SK-N-SH (cell line): ENCODE measurements around the gene OTOP3. TPM values are rescaled to one million over a fixed set of nuclear protein-coding genes. Genes with fewer than 3 reads are reported as not detected.

Experiments used
- CTCF ChIA-PET: fragments of 300-600, 350-600 bp; formaldehyde crosslinking; extraction: SDS; loops from one replicate; lab custom pipeline; 2021; lab: Yijun Ruan, JAX
- POLR2A ChIA-PET: fragments of 350-600 bp; sonication (Branson Sonifier 250); formaldehyde crosslinking; extraction: SDS; loops from one replicate; lab custom pipeline; 2020; ENCODE audit warnings: antibody characterized with exemption, inconsistent platforms; lab: Yijun Ruan, JAX
- DNase-seq: peaks from one replicate; pipeline ENCODE4 v3.0.0; 2012
- H2AFZ ChIP-seq: fragments of 200-600 bp; sonication (generic); 2 replicates; pipeline ENCODE4 v1.8.1; 2016; ENCODE audit warnings: antibody characterized with exemption, mild to moderate bottlenecking, low read depth
- H3F3A ChIP-seq: fragments of 200-600 bp; sonication (generic); replicated peaks from 2 replicates; pipeline ENCODE3; 2016; ENCODE audit warnings: antibody characterized with exemption, mild to moderate bottlenecking; ENCODE audit not compliant: insufficient read depth
- H3K27ac ChIP-seq, 2 experiments: fragments of 200-500 bp in 1 of 2; fragments of 200-600 bp in 1 of 2; sonication (Bioruptor generic) in 1 of 2; sonication (generic), shearing (Covaris generic) in 1 of 2; 2 replicates each; pipeline versions ENCODE4 v1.5.1 to v1.6.1; 2014 to 2016; ENCODE audit warnings: low read depth in 2 of 2, inconsistent platforms in 1 of 2, low read length in 1 of 2, mild to moderate bottlenecking in 1 of 2, mixed read lengths in 1 of 2
- H3K27me3 ChIP-seq: fragments of 200-600 bp; sonication (generic), shearing (Covaris generic); 2 replicates; pipeline ENCODE4 v1.6.1; 2016; ENCODE audit warnings: mixed run types; ENCODE audit not compliant: insufficient read depth
- H3K36me3 ChIP-seq, 2 experiments: fragments of 200-500 bp in 1 of 2; fragments of 200-600 bp in 1 of 2; sonication (Bioruptor generic) in 1 of 2; sonication (generic) in 1 of 2; replicated peaks in 1 of 2; 2 replicates each; pipeline versions ENCODE3 to v1.5.1; 2014 to 2016; ENCODE audit warnings: low read length in 1 of 2, mild to moderate bottlenecking in 1 of 2; ENCODE audit not compliant: insufficient read depth in 2 of 2, control insufficient read depth in 1 of 2
- H3K4me1 ChIP-seq, 2 experiments: fragments of 200-500 bp in 1 of 2; fragments of 200-600 bp in 1 of 2; sonication (Bioruptor generic) in 1 of 2; sonication (generic), shearing (Covaris generic) in 1 of 2; 2 replicates each; pipeline versions ENCODE4 v1.5.1 to v1.6.1; 2014 to 2016; ENCODE audit warnings: low read depth in 1 of 2, low read length in 1 of 2, mixed run types in 1 of 2; ENCODE audit not compliant: insufficient read depth in 2 of 2, control insufficient read depth in 1 of 2
- H3K4me2 ChIP-seq: fragments of 200-600 bp; sonication (generic), shearing (Covaris generic); 2 replicates; pipeline ENCODE4 v1.6.1; 2017; ENCODE audit warnings: mixed run types
- H3K4me3 ChIP-seq, 2 experiments: fragments of 200-500 bp in 1 of 2; fragments of 200-600 bp in 1 of 2; sonication (Bioruptor generic) in 1 of 2; sonication (generic), shearing (Covaris generic) in 1 of 2; 2 replicates each; pipeline versions ENCODE4 v1.5.1 to v1.8.1; 2014 to 2016; ENCODE audit warnings: low read depth in 2 of 2, inconsistent platforms in 1 of 2, low read length in 1 of 2, mild to moderate bottlenecking in 1 of 2, mixed read lengths in 1 of 2, moderate library complexity in 1 of 2
- H3K79me2 ChIP-seq: fragments of 200-600 bp; sonication (generic); 2 replicates; pipeline ENCODE4 v1.8.1; 2017; ENCODE audit warnings: mild to moderate bottlenecking; ENCODE audit not compliant: insufficient read depth
- H3K9ac ChIP-seq: fragments of 200-600 bp; sonication (generic); 2 replicates; pipeline ENCODE4 v1.6.1; 2017; ENCODE audit warnings: mixed run types
- H3K9me2 ChIP-seq: fragments of 200-600 bp; sonication (generic); 2 replicates; pipeline ENCODE4 v1.6.1; 2017; ENCODE audit warnings: mixed run types
- H3K9me3 ChIP-seq: fragments of 200-600 bp; sonication (generic); 2 replicates; pipeline ENCODE4 v1.6.1; 2017; ENCODE audit warnings: mixed run types, mild to moderate bottlenecking, moderate library complexity
- H4K20me1 ChIP-seq: fragments of 200-600 bp; sonication (generic); 2 replicates; pipeline ENCODE4 v1.6.1; 2017; ENCODE audit warnings: mild to moderate bottlenecking, mixed run types; ENCODE audit not compliant: insufficient read depth
- CHD2 ChIP-seq: fragments of 150-350 bp; IDR thresholded peaks from 2 replicates; pipeline ENCODE4 v1.6.1; 2018; ENCODE audit warnings: low read length; ENCODE audit not compliant: partially characterized antibody
- EP300 ChIP-seq, 2 experiments: IDR thresholded peaks; 2 replicates each; pipeline versions ENCODE4 v1.4.0 to v1.6.1; 2012; ENCODE audit warnings: borderline replicate concordance in 1 of 2, low read depth in 1 of 2, low read length in 1 of 2
- FOSL2 ChIP-seq: IDR thresholded peaks from 2 replicates; pipeline ENCODE4 v1.4.0; 2012; ENCODE audit warnings: low read depth, mild to moderate bottlenecking, moderate library complexity, borderline replicate concordance
- MEF2A ChIP-seq: IDR thresholded peaks from 2 replicates; pipeline ENCODE4 v1.4.0; 2012; ENCODE audit warnings: low read depth, borderline replicate concordance
- RFX5 ChIP-seq: IDR thresholded peaks from 2 replicates; pipeline ENCODE4 v1.6.1; 2012; ENCODE audit warnings: mild to moderate bottlenecking, improper control_type of control experiment, low read length
- RXRA ChIP-seq: IDR thresholded peaks from 2 replicates; pipeline ENCODE4 v1.4.0; 2012; ENCODE audit warnings: low read depth, mild to moderate bottlenecking, borderline replicate concordance
- SIN3A ChIP-seq: IDR thresholded peaks from 2 replicates; pipeline ENCODE4 v1.6.1; 2012; ENCODE audit warnings: low read depth, mild to moderate bottlenecking, low read length, moderate library complexity, borderline replicate concordance
- TCF12 ChIP-seq: IDR thresholded peaks from 2 replicates; pipeline ENCODE4 v1.4.0; 2012
- WGBS: methylation state at CpG from one replicate; pipeline ENCODE4 v1.1.6; 2017; ENCODE audit warnings: low lambda C conversion rate; 5-methylcytosine and 5-hydroxymethylcytosine counted together
- polyA plus RNA-seq, 3 experiments: library from polyadenylated mRNA; depleted of rRNA; stranded (reverse); fragments of >200 nt; gene quantifications; 2 replicates each; pipeline ENCODE4 v1.2.3, GENCODE V29; 2012
- TF ChIP-seq, protein P1 (sequence below): IDR thresholded peaks from 2 replicates; pipeline ENCODE4 v1.6.1; 2012; ENCODE audit warnings: mild to moderate bottlenecking, low read depth, low read length, moderate library complexity
- TF ChIP-seq, protein P2 (sequence below): IDR thresholded peaks from 2 replicates; pipeline ENCODE4 v1.4.0; 2012; ENCODE audit warnings: low read depth, borderline replicate concordance

The OTOP3 gene
- polyA plus RNA-seq, 1 of the 3 experiments (the other 2 are of a cell fraction) = not detected

DNA sequence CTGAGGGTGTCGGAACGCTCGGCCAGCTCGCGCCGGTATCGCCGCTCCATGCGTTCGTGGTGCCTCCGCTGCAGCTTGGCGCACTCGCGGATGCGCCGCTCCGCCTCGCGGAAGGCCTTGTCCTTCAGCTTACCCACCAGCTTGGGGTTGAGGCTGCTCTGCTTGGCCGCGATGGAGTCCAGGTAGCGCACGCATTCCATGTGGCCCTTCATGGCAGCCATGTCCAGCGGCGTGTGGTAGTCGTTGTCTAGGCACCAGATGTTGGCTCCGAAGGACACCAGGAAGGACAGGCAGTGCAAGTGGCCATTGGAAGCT, 15.4 kb upstream of the OTOP3 start (continued):
- TF ChIP-seq, protein P1, sequence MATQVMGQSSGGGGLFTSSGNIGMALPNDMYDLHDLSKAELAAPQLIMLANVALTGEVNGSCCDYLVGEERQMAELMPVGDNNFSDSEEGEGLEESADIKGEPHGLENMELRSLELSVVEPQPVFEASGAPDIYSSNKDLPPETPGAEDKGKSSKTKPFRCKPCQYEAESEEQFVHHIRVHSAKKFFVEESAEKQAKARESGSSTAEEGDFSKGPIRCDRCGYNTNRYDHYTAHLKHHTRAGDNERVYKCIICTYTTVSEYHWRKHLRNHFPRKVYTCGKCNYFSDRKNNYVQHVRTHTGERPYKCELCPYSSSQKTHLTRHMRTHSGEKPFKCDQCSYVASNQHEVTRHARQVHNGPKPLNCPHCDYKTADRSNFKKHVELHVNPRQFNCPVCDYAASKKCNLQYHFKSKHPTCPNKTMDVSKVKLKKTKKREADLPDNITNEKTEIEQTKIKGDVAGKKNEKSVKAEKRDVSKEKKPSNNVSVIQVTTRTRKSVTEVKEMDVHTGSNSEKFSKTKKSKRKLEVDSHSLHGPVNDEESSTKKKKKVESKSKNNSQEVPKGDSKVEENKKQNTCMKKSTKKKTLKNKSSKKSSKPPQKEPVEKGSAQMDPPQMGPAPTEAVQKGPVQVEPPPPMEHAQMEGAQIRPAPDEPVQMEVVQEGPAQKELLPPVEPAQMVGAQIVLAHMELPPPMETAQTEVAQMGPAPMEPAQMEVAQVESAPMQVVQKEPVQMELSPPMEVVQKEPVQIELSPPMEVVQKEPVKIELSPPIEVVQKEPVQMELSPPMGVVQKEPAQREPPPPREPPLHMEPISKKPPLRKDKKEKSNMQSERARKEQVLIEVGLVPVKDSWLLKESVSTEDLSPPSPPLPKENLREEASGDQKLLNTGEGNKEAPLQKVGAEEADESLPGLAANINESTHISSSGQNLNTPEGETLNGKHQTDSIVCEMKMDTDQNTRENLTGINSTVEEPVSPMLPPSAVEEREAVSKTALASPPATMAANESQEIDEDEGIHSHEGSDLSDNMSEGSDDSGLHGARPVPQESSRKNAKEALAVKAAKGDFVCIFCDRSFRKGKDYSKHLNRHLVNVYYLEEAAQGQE = no peak

DNA sequence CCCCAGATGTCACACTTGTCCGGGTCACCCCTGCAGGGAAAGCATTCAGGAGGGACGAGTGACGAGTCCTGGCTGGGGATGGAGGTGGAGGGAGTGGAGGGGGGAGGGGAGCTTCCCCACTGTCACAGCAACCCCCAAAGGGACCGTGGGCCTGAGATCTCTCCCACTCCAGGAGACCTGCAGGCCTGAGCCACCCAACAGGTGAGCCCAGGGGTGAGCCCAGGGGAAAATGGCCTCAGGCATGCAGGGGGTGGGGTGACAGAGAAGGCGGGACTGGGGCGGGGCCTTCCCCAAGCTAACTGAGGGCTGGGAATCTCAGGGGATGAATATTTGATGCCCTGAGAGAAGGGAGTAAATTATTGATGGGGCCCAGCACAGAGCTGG, 15.1 kb upstream of the OTOP3 start:
- POLR2A ChIA-PET = interaction anchor here (0.6 kb wide), 1 partner anchor 79 kb away, joined by 4 read pairs; no protein-coding TSS in a partner anchor
- Histone ChIP-seq H3K4me1 (peaks cover 0 to 19% of the 10 kb centered on the region in 2 experiments; a peak in 1 of 4 replicates), H3K79me2 (no peaks in the 10 kb centered on the region), H4K20me1 (no peaks in the 10 kb centered on the region), H3K9ac (no peak overlapping the region), H2AFZ (no peak overlapping the region), H3K4me2 (no peak overlapping the region), H3K9me3 (no peaks in the 10 kb centered on the region), H3K36me3 (no peaks in the 10 kb centered on the region), H3K27me3 (peaks cover 41% of the 10 kb centered on the region), H3K9me2 (no peaks in the 10 kb centered on the region), H3F3A (no peaks in the 10 kb centered on the region), H3K27ac (no peak overlapping the region), H3K4me3 (no peak overlapping the region)
- DNase-seq = no peak
- TF ChIP-seq RXRA = no peak
- TF ChIP-seq EP300 (IDR thresholded peaks at IDR 0.05; ENCODE audit: borderline replicate concordance in 1 of 2, low read depth in 1 of 2, low read length in 1 of 2) = no peak
- TF ChIP-seq TCF12 = no peak
- no peak for TF ChIP-seq RFX5
- TF ChIP-seq FOSL2 = no peak
- no peak for TF ChIP-seq CHD2
- TF ChIP-seq SIN3A = no peak
- TF ChIP-seq, protein P2, sequence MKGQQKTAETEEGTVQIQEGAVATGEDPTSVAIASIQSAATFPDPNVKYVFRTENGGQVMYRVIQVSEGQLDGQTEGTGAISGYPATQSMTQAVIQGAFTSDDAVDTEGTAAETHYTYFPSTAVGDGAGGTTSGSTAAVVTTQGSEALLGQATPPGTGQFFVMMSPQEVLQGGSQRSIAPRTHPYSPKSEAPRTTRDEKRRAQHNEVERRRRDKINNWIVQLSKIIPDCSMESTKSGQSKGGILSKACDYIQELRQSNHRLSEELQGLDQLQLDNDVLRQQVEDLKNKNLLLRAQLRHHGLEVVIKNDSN = no peak
- TF ChIP-seq MEF2A = no peak
- CTCF ChIA-PET = interaction anchor here (0.6 to 12.1 kb wide), 9 partner anchors 11 to 281 kb away, joined by 3 to 286 read pairs (median 3); no protein-coding TSS in a partner anchor
- 61% methylated on average over 6 of the region's 6 CpGs for WGBS

DNA sequence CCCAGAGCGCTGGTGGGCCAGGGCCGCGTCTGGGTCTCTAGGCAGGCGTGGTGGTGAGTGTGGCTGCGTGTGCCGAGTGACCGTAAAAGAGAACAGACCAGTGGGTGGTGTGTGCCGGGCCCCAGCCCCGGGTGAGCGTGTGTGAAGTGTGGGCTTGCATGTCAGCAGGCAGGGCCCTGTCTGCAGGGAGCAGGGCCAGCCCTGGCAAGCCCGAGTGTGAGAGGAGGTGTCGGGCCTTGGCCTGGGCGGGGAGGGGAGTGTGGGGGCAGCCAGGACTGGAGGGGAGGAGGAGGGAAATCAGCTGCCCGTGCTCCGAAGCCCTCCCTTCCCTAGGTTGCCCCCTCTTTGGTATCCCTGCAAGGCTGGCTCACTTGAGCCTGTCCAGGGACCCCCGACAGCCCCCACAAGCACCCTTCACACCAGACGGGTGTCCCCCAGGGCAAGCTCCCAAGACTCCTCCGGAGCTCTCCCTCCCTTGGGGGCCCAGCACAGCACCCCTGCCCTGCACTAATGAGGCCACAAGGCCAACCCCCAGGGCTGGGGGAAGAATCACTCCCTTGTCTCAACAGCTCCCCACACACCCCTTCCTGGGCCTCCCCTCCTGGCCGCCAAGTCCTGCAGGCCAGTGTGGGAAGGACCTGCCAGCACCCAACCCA, 14.5 kb upstream of the OTOP3 start:
- no peaks in the 10 kb centered on the region for H3K36me3 ChIP-seq
- H3K27me3 ChIP-seq = peaks cover 46% of the 10 kb centered on the region
- no peaks in the 10 kb centered on the region for H3F3A ChIP-seq
- no peak overlapping the region for H3K4me3 ChIP-seq
- no peak overlapping the region for H3K27ac ChIP-seq
- peaks cover 0 to 19% of the 10 kb centered on the region in 2 experiments; a peak in 1 of 4 replicates for H3K4me1 ChIP-seq
- ChIA-PET POLR2A (interaction anchor here (0.6 kb wide), 1 partner anchor 78 kb away, joined by 4 read pairs; no protein-coding TSS in a partner anchor), CTCF (interaction anchor here (0.9 to 12.1 kb wide), 8 partner anchors 10 to 281 kb away, joined by 3 to 286 read pairs (median 4); no protein-coding TSS in a partner anchor)
- no peak overlapping the region for H2AFZ ChIP-seq
- H3K9me2 ChIP-seq = no peaks in the 10 kb centered on the region
- H3K9me3 ChIP-seq = no peaks in the 10 kb centered on the region
- WGBS = 80% methylated on average over 15 of the region's 19 CpGs
- no peaks in the 10 kb centered on the region for H3K79me2 ChIP-seq
- no peak for DNase-seq
- H3K9ac ChIP-seq = no peak overlapping the region
- peaks cover 2% of the 10 kb centered on the region; the same call in 1 of the 2 replicates for H4K20me1 ChIP-seq
- H3K4me2 ChIP-seq = no peak overlapping the region
- TF ChIP-seq, protein P1 = no peak
